ENCODE data around the gene MCM3AP. TPM values are rescaled to one million over a fixed set of nuclear protein-coding genes. Genes with fewer than 3 reads are reported as not detected.

MCM3AP gene
- total and polyA plus RNA-seq, 9 of the 15 experiments (the other 6 are each of a cell fraction or from before 2014, with no cell fraction given) = 6.5 to 179 (median 69.6) TPM

DNA sequence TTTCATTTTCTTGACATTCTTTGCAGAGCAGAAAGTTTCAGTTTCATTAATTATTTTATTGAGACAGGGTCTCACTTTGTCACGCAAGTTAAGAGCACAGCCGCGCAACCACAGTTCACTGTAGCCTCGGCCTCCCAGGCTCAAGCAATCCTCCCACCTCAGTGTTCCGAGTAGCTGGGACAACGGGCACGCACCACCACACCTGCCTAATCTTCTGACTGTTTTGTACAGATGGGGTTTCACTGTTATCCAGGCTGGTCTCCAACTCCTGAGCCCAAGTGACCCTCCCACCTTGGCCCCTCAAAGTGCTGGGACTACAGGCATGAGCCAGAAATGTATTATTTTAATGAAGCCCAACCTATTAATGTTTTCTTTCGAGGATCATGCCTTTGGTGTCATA is 98.2 kb downstream of the MCM3AP start:
- FAIRE-seq = no peak
- POLR2A ChIA-PET = interaction anchor here (0.9 kb wide), 1 partner anchor 8 kb away, joined by 4 read pairs; no protein-coding TSS in a partner anchor
- 87% methylated on average over 8 of the region's 8 CpGs for WGBS (ENCODE audit: insufficient coverage, low coverage, missing lambda C conversion rate)
- no TSS peak for BruUV-seq (replicated peaks)
- H4K20me1 ChIP-seq (replicated peaks; ENCODE audit: control insufficient read depth, insufficient read depth, low read length) = no peaks in the 10 kb centered on the region
- peaks cover 51 to 84% of the 10 kb centered on the region in 2 experiments for H3K4me1 ChIP-seq (replicated peaks in 1 of 2; ENCODE audit: control insufficient read depth in 2 of 2, insufficient read depth in 2 of 2, low read length in 2 of 2)
- no peak overlapping the region for H3K4me3 ChIP-seq
- no peak for DNase-seq (ENCODE audit: extremely low read depth in 1 of 4, low spot score in 3 of 4)
- CTCF ChIA-PET (ENCODE audit: low intra/inter-chr PET ratio) = no interaction called here
- TF ChIP-seq, protein P1, sequence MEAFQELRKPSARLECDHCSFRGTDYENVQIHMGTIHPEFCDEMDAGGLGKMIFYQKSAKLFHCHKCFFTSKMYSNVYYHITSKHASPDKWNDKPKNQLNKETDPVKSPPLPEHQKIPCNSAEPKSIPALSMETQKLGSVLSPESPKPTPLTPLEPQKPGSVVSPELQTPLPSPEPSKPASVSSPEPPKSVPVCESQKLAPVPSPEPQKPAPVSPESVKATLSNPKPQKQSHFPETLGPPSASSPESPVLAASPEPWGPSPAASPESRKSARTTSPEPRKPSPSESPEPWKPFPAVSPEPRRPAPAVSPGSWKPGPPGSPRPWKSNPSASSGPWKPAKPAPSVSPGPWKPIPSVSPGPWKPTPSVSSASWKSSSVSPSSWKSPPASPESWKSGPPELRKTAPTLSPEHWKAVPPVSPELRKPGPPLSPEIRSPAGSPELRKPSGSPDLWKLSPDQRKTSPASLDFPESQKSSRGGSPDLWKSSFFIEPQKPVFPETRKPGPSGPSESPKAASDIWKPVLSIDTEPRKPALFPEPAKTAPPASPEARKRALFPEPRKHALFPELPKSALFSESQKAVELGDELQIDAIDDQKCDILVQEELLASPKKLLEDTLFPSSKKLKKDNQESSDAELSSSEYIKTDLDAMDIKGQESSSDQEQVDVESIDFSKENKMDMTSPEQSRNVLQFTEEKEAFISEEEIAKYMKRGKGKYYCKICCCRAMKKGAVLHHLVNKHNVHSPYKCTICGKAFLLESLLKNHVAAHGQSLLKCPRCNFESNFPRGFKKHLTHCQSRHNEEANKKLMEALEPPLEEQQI (IDR thresholded peaks at IDR 0.05) = no peak
- TF ChIP-seq SMAD3 (CRISPR knock-in tag; conservative IDR thresholded peaks at IDR 0.05) (no peak), HNRNPLL (IDR thresholded peaks at IDR 0.05; ENCODE audit: low read depth, low read length, poor library complexity, severe bottlenecking) (no peak), ZFX (CRISPR knock-in tag; IDR thresholded peaks at IDR 0.05) (no peak), KLF13 (tag; IDR thresholded peaks at IDR 0.05; ENCODE audit: borderline replicate concordance, low read depth) (no peak), SIN3B (IDR thresholded peaks at IDR 0.05; ENCODE audit: low read depth) (no peak), ZKSCAN3 (CRISPR knock-in tag; IDR thresholded peaks at IDR 0.05) (no peak), NR2C1 (IDR thresholded peaks at IDR 0.05) (no peak), NR2C1 (tag; IDR thresholded peaks at IDR 0.05) (no peak), ZNF668 (CRISPR knock-in tag; IDR thresholded peaks at IDR 0.05) (no peak), ZBTB11 (CRISPR knock-in tag; IDR thresholded peaks at IDR 0.05) (no peak), SMAD2 (IDR thresholded peaks at IDR 0.05; ENCODE audit: low read depth, low read length) (no peak), ZNF165 (CRISPR knock-in tag; IDR thresholded peaks at IDR 0.05; ENCODE audit: borderline replicate concordance) (no peak), POU5F1 (IDR thresholded peaks at IDR 0.05; ENCODE audit: borderline replicate concordance, low read depth, low read length, partially characterized antibody) (no peak)
- TF ChIP-seq, protein P2, sequence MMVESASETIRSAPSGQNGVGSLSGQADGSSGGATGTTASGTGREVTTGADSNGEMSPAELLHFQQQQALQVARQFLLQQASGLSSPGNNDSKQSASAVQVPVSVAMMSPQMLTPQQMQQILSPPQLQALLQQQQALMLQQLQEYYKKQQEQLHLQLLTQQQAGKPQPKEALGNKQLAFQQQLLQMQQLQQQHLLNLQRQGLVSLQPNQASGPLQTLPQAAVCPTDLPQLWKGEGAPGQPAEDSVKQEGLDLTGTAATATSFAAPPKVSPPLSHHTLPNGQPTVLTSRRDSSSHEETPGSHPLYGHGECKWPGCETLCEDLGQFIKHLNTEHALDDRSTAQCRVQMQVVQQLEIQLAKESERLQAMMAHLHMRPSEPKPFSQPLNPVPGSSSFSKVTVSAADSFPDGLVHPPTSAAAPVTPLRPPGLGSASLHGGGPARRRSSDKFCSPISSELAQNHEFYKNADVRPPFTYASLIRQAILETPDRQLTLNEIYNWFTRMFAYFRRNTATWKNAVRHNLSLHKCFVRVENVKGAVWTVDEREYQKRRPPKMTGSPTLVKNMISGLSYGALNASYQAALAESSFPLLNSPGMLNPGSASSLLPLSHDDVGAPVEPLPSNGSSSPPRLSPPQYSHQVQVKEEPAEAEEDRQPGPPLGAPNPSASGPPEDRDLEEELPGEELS (CRISPR knock-in tag; IDR thresholded peaks at IDR 0.05; ENCODE audit: borderline replicate concordance) = no peak
- no peak for ATAC-seq
- H2AFZ ChIP-seq (ENCODE audit: low read depth, low read length) = no peak overlapping the region
- H3K9me3 ChIP-seq (replicated peaks; ENCODE audit: control insufficient read depth, insufficient read depth, low read depth, low read length) = no peaks in the 10 kb centered on the region
- no peak overlapping the region; the same call in 2 of the 3 replicates for H3K27ac ChIP-seq (ENCODE audit: extremely low read depth, low read depth, low read length)
- H3K27me3 ChIP-seq (ENCODE audit: control insufficient read depth in 2 of 2, insufficient read depth in 2 of 2, low read length in 2 of 2) = no peaks in the 10 kb centered on the region
- H3K79me2 ChIP-seq (ENCODE audit: control insufficient read depth, insufficient read depth, low read length) = peaks cover 16% of the 10 kb centered on the region
- H3K36me3 ChIP-seq (ENCODE audit: control insufficient read depth, insufficient read depth, low read length) = peaks cover 54% of the 10 kb centered on the region; the same call in 2 of the 3 replicates
- no peak overlapping the region for H3K9ac ChIP-seq (ENCODE audit: insufficient read depth in 1 of 2, low read depth in 2 of 2, low read length in 2 of 2)
- in situ Hi-C loops (cut with MboI) (no loop called here), intact Hi-C loops (cut with micrococcal nuclease) (loop anchor here (5.0 kb wide), 1 partner anchor 40 kb away; the partner anchor contains the start of gene LSS)
- peaks cover 5% of the 10 kb centered on the region for H3K9me1 ChIP-seq (ENCODE audit: control insufficient read depth, insufficient read depth, low read length)
- no peak overlapping the region for H3K4me2 ChIP-seq (ENCODE audit: insufficient read depth, low read length)

Data from K562 (cell line).